Aorta (tissue), 5 donors: ENCODE measurements around the gene ARHGAP26. TPM values are rescaled to one million over a fixed set of nuclear protein-coding genes. Genes with fewer than 3 reads are reported as not detected.

Experiments
- ATAC-seq: fragments of 200-7000 bp; cut with Tn5 transposase; one replicate; pipeline ENCODE4 v1.9.1; 2022; ENCODE audit warnings: moderate library complexity; ENCODE audit not compliant: low FRiP score
- DNase-seq, 2 donors: peaks; one replicate each; pipeline ENCODE4 v3.0.0-alpha.2; 2020
- H3K27ac ChIP-seq, 2 donors: one replicate each; pipeline ENCODE4 v1.5.1; 2013; ENCODE audit warnings: low read length in 2 of 2, mild to moderate bottlenecking in 2 of 2, moderate library complexity in 2 of 2, control low read depth in 1 of 2, inconsistent platforms in 1 of 2, low read depth in 1 of 2
- H3K27me3 ChIP-seq, 2 donors: one replicate each; pipeline ENCODE4 v1.6.1; 2013; ENCODE audit warnings: control low read depth in 1 of 2, low read length in 1 of 2, mild to moderate bottlenecking in 1 of 2, moderate library complexity in 1 of 2; ENCODE audit not compliant: insufficient read depth in 2 of 2, control insufficient read depth in 1 of 2
- H3K36me3 ChIP-seq, 2 donors: one replicate each; pipeline ENCODE4 v1.6.1; 2013; ENCODE audit warnings: control low read depth in 1 of 2, low read length in 1 of 2, mild to moderate bottlenecking in 1 of 2; ENCODE audit not compliant: insufficient read depth in 2 of 2, control insufficient read depth in 1 of 2
- H3K4me1 ChIP-seq, 2 donors: one replicate each; pipeline ENCODE4 v1.6.1; 2013; ENCODE audit warnings: low read length in 2 of 2, control low read depth in 1 of 2, mild to moderate bottlenecking in 1 of 2, moderate library complexity in 1 of 2; ENCODE audit not compliant: insufficient read depth in 2 of 2, control insufficient read depth in 1 of 2
- H3K4me3 ChIP-seq, 2 donors: one replicate each; pipeline ENCODE4 v1.5.1; 2013; ENCODE audit warnings: low read length in 2 of 2, control low read depth in 1 of 2, mild to moderate bottlenecking in 1 of 2
- H3K9me3 ChIP-seq: one replicate; pipeline ENCODE4 v1.6.1; 2013; ENCODE audit warnings: mild to moderate bottlenecking, low read length; ENCODE audit not compliant: control insufficient read depth
- WGBS, 2 donors: extraction: QIAGEN DNeasy Blood & Tissue Kit; methylation state at CpG; one replicate each; pipeline ENCODE4 v1.1.7; 2013; 5-methylcytosine and 5-hydroxymethylcytosine counted together
- intact Hi-C, 2 donors: fragments of 100-400 bp; cut with DNase I; formaldehyde crosslinking; loops; one replicate each; pipeline versions ENCODE4 v1.14.2 to v1.15.0; 2022
- polyA plus RNA-seq, 2 donors: library from polyadenylated mRNA; stranded (reverse); fragments of 200-250 nt; gene quantifications; one replicate each; pipeline ENCODE4 v1.2.3, GENCODE V29; 2013
- total RNA-seq, 2 donors: library from RNA; stranded (reverse); fragmentation: NEBNext Ultra II Directional; extraction: Animal tissue kit (Norgen Biotek cat#: 25700); gene quantifications; one replicate each; pipeline ENCODE4 v1.2.1, GENCODE V29; 2021
- donor health status: healthy with polysubstance abuse.
- donor health status: Bipolar disorder and iron deficiency.
- donor health status: DM: no; HTN: no; CAD: no.
- donor health status: DM: no; HTN: no; CAD: no.
- donor health status: DM: yes; HTN: yes; CAD: no.

The ARHGAP26 gene
- total and polyA plus RNA-seq, 4 donors = 4.5 to 70.7 (median 29.6) TPM

GRCh38 chr5:143155455-143155854, 385.3 kb downstream of the ARHGAP26 start:
- DNase-seq = no peak
- peak overlapping the region; percentile 61 to 95 for H3K27ac ChIP-seq
- 7 to 15% methylated on average over 3 of the region's 3 CpGs for WGBS, 2 donors

DNA sequence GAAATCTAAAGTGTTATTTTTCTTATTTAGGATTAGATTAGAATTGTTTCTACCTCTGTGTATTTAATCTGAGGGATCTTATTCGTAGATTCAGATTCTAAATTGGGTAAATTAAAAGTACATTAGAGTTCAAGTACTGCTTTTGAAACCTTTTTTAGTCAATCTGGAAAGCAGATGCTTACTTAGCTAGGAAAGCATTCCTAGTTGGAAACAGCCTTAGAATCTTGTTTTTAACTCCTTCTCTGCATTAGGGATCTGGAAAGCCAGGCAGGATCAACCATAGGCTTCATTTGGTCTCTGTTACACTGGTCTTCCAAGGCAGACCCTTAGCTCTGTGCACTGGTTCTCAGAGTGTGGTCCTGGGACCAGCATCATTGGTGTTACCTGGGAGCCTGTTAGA, 385.9 kb downstream of the ARHGAP26 start:
- H3K4me3 ChIP-seq = no peak overlapping the region
- H3K4me1 ChIP-seq = peaks cover 18 to 24% of the 10 kb centered on the region in 2 donors
- H3K27me3 ChIP-seq = no peaks in the 10 kb centered on the region
- DNase-seq (no peak), ATAC-seq (no peak)
- intact Hi-C loops = no loop called here
- H3K27ac ChIP-seq = peak overlapping the region; percentile 23 to 86
- H3K36me3 ChIP-seq = no peaks in the 10 kb centered on the region
- WGBS, 2 donors = 0 to 4% methylated on average over 1 of the region's 1 CpG
- no peaks in the 10 kb centered on the region for H3K9me3 ChIP-seq

More at GRCh38 chr5:143155455-143155854, 385.3 kb downstream of the ARHGAP26 start:
- Histone ChIP-seq H3K36me3 (no peaks in the 10 kb centered on the region), H3K27me3 (no peaks in the 10 kb centered on the region), H3K4me3 (no peak overlapping the region), H3K9me3 (no peaks in the 10 kb centered on the region), H3K4me1 (peaks cover 18 to 24% of the 10 kb centered on the region in 2 donors)
- intact Hi-C loops = no loop called here
- ATAC-seq = no peak

GRCh38 chr5:143156572-143156971, 386.4 kb downstream of the ARHGAP26 start:
- no peak for ATAC-seq

GRCh38 chr5:143159031-143159430, 388.9 kb downstream of the ARHGAP26 start:
- H3K9me3 ChIP-seq = no peaks in the 10 kb centered on the region
- 85 to 97% methylated on average over 3 of the region's 3 CpGs for WGBS, 2 donors
- peaks cover 0 to 2% of the 10 kb centered on the region in 2 donors for H3K36me3 ChIP-seq
- H3K4me1 ChIP-seq = peaks cover 9 to 18% of the 10 kb centered on the region in 2 donors
- intact Hi-C loops = no loop called here
- ATAC-seq (no peak), DNase-seq (no peak)
- no peak overlapping the region for H3K4me3 ChIP-seq
- H3K27ac ChIP-seq = no peak overlapping the region
- H3K27me3 ChIP-seq = no peaks in the 10 kb centered on the region

More at GRCh38 chr5:143156572-143156971, 386.4 kb downstream of the ARHGAP26 start:
- Histone ChIP-seq H3K4me1 (peaks cover 18 to 24% of the 10 kb centered on the region in 2 donors), H3K9me3 (no peaks in the 10 kb centered on the region), H3K27ac (peak overlapping the region; percentile 23 to 86), H3K36me3 (no peaks in the 10 kb centered on the region), H3K27me3 (no peaks in the 10 kb centered on the region), H3K4me3 (no peak overlapping the region)
- 52 to 72% methylated on average over 4 of the region's 4 CpGs for WGBS, 2 donors
- intact Hi-C loops = no loop called here
- DNase-seq = no peak

DNA sequence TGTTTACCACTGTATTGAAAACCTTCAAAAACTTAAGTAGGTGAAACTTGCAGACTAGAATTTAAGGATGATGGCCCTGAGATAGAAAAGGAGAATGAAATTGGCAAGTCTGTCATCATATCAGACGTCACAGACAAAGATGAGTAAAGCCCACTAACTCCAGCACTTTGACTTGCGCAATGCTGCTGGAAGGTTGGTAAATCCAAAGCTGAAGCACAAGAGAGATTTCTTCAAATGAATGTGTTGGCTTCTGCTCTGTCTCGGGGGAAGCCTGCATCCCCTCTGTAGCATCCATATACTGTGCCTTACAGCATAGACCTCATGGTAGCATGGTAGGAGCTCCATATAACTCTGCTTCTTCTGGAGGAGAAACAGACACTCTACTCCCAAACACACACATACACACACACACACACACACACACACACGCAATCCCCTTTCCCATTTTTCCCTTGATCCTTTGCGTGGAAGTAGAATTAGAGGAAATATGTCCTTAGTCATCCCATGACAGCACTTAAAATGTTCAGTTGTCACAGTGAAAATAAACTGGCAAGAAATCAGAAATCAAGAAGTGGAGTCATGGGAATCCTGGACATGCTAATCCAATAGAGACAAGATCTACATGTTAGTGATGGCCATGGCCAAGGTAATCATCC, 391.8 kb downstream of the ARHGAP26 start:
- DNase-seq = peak in 1 of 2 donors; percentile 57
- no peak overlapping the region for H3K27ac ChIP-seq

GRCh38 chr5:143162810-143163209, 392.6 kb downstream of the ARHGAP26 start:
- Histone ChIP-seq H3K4me1 (peaks cover under 1 to 5% of the 10 kb centered on the region in 2 donors), H3K27me3 (no peaks in the 10 kb centered on the region), H3K9me3 (no peaks in the 10 kb centered on the region), H3K27ac (no peak overlapping the region), H3K4me3 (no peak overlapping the region), H3K36me3 (peaks cover 0 to 2% of the 10 kb centered on the region in 2 donors)
- 95 to 97% methylated on average over 3 of the region's 3 CpGs for WGBS, 2 donors
- intact Hi-C loops = no loop called here
- ATAC-seq = no peak
- no peak for DNase-seq

More for the DNA sequence above, 391.8 kb downstream of the ARHGAP26 start:
- H3K27me3 ChIP-seq = no peaks in the 10 kb centered on the region
- peaks cover 0 to 2% of the 10 kb centered on the region in 2 donors for H3K36me3 ChIP-seq
- no peaks in the 10 kb centered on the region for H3K9me3 ChIP-seq
- H3K4me1 ChIP-seq = peaks cover 0 to 5% of the 10 kb centered on the region in 2 donors
- intact Hi-C loops = no loop called here
- ATAC-seq = peak; percentile 33
- 92% methylated on average over 5 of the region's 5 CpGs for WGBS, 2 donors
- H3K4me3 ChIP-seq = no peak overlapping the region

DNA sequence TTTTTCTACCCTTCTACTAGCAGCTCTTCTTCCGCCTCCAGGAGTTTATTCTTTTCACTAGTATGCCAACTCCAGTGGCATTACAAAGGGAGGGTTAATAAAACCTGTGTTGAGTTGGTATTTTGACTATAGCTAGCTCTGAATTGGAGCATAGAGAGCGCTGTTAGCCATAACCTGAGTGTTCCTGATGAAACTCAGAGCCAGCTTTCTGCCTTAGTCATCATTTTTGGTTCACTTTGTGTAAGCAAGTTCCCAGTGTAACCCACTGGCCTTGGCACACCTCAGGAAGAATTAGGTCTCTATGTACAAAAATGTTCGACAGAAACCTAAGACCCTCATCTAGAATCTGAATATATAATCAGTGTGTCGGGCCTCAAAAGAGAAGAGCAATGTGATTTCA, 394.4 kb downstream of the ARHGAP26 start:
- H3K4me3 ChIP-seq = no peak overlapping the region
- intact Hi-C loops = no loop called here
- 69 to 73% methylated on average over 4 of the region's 4 CpGs for WGBS, 2 donors
- peaks cover 0 to 2% of the 10 kb centered on the region in 2 donors for H3K36me3 ChIP-seq
- H3K9me3 ChIP-seq = no peaks in the 10 kb centered on the region
- H3K4me1 ChIP-seq = peaks cover 3 to 5% of the 10 kb centered on the region in 2 donors
- no peaks in the 10 kb centered on the region for H3K27me3 ChIP-seq
- ATAC-seq (no peak), DNase-seq (no peak)
- no peak overlapping the region for H3K27ac ChIP-seq

- WGBS, 2 donors = 94 to 95% methylated on average over 12 of the region's 12 CpGs
- DNase-seq = no peak
- H3K9me3 ChIP-seq = no peaks in the 10 kb centered on the region
- H3K27me3 ChIP-seq = no peaks in the 10 kb centered on the region
- peaks cover 0 to 2% of the 10 kb centered on the region in 2 donors for H3K36me3 ChIP-seq
- H3K27ac ChIP-seq = no peak overlapping the region
- H3K4me3 ChIP-seq = no peak overlapping the region
- intact Hi-C loops = no loop called here
- peaks cover 3 to 5% of the 10 kb centered on the region in 2 donors for H3K4me1 ChIP-seq
- no peak for ATAC-seq
Measured at GRCh38 chr5:143165049-143165880, 395.1 kb downstream of the ARHGAP26 start.
